ENCODE data around the gene C12orf42.
A peak's percentile ranks its signal among the peaks of the same experiment; 100 is the strongest.

C12orf42 gene

GRCh38 chr12:103423516-103423910 lies 72.3 kb downstream of the C12orf42 start:
- no peak for DNase-seq

- DNase-seq: no peak
Measured at GRCh38 chr12:103422746-103423515, 72.8 kb downstream of the C12orf42 start.

- DNase-seq: no peak
Measured at GRCh38 chr12:103422328-103422727, 73.4 kb downstream of the C12orf42 start.

GRCh38 chr12:103421402-103421801 lies 74.4 kb downstream of the C12orf42 start:
- no peak for DNase-seq

- DNase-seq: no peak
Measured at GRCh38 chr12:103415681-103416080, 80.1 kb downstream of the C12orf42 start.

- DNase-seq: no peak
Measured at GRCh38 chr12:103401421-103401820, 94.3 kb downstream of the C12orf42 start.

- DNase-seq: peak; percentile 27
Measured at GRCh38 chr12:103399986-103400385, 95.8 kb downstream of the C12orf42 start.

DNA sequence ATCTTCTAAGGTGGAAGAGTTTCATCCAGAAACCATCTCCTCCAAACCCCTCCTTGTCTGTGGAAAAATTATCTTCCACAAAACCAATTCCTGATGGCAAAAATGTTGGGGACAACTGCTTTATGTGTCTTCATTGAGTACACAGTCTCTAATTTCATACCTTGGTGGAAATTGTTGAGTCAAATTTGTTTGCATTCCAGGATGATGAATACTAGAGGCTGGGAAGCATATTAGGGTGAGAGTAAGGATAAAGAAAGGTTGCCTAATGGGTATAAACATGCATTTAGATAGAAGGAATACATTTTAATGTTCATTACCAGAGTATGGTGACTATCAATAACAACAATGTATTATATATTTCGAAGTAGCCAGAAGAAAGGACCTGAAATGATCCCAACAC lies 98.2 kb downstream of the C12orf42 start:
- DNase-seq: no peak

- no peak for DNase-seq
Measured at GRCh38 chr12:103392722-103393121, 103.0 kb downstream of the C12orf42 start.

DNA sequence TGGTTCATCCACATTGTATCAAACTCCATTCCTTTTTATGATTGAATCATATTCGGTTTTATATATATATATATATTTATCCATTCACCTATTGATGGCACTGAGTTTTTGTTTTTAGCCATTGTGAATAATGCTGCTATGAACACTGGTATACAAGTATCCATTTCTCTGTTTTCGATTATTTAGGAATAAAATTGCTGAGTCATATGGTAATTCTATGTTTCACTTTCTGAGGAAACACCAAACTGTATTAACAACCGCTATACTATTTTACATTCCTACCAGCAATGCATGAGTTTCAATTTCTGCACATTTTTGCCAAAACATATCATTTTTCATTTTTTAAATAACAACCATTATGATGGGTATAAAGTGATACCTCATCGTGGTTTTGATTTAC lies 104.7 kb downstream of the C12orf42 start:
- DNase-seq: no peak

DNA sequence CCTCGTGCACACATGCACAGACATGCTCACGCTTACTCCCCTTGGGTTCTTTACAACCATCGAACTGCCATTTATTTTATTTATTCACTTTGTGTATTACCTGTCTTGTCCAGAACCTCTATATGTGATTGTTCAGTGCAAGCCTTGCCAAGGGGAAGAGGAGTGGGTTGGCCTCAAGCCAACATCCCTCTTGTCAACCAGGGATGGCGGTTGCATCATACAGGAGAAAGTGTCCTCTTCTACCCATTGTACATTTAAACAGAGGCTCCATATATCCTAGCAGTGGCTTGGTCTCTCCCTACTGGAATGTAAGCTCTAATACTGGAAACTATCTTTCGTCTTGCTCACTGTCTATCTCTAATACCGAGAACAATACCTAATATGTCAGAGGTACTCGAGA lies 108.4 kb downstream of the C12orf42 start:
- DNase-seq: no peak

- no peak for DNase-seq
Measured at GRCh38 chr12:103386451-103386850, 109.3 kb downstream of the C12orf42 start.

GRCh38 chr12:103382736-103383346 lies 112.9 kb downstream of the C12orf42 start:
- no peak for DNase-seq

DNA sequence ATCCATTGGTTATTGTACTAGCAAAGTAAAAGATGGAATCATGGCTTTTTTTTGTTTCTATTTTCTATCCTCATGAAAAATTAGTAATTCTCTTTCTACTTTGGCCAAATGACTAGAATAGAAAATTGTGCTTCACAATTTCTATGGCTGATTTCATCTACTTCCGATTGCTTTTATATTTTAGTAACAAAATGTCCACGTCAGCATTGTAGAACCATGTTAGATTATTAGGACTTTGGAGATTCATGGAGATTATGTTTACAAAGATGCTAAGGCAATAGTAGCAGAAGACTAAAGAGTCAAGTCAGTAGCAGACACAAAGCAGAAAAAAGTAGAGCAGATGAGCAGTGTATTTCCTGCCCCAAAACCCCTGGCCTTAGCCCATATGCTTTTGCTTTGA lies 113.6 kb downstream of the C12orf42 start:
- DNase-seq: no peak

- DNase-seq: no peak
Measured at GRCh38 chr12:103379670-103380069, 116.1 kb downstream of the C12orf42 start.

GRCh38 chr12:103373088-103373523 lies 122.7 kb downstream of the C12orf42 start:
- no peak for DNase-seq

DNA sequence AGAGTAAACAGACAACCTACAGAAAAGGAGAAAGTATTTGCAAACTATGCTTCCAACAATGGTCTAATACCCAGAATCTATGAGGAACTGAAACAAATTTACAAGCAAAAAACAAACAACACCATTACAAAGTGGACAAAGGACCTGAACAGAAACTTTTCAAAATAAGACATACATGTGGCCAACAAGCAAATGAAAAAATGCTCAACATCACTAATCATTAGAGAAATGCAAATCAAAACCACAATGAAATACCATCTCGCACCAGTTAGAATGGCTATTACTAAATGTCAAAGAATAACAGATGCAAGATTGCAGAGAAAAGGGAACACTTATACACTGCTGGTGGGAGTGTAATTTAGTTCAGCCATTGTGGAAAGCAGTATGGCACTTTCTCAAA lies 125.8 kb downstream of the C12orf42 start:
- DNase-seq: no peak

DNA sequence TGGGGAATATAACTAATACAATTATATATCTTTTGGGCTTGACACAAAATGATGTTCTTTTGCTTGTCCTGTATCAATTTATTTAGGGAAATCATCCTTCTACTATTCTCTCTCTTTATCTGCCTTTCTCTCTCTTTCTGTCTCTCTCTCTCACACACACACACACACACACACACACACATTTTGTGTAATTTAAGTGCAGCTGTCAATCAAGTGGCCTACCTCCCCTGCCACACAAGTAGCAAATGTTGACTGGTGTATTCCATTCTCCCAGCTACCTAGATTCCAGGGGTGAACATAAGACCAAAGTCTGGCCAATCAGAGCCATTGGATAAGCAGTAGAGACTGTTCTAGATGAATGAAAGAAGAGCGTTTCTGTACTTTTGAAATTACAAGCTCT lies 127.6 kb downstream of the C12orf42 start:
- DNase-seq: no peak

- no peak for DNase-seq
Measured at GRCh38 chr12:103354403-103354802, 141.4 kb downstream of the C12orf42 start.

DNA sequence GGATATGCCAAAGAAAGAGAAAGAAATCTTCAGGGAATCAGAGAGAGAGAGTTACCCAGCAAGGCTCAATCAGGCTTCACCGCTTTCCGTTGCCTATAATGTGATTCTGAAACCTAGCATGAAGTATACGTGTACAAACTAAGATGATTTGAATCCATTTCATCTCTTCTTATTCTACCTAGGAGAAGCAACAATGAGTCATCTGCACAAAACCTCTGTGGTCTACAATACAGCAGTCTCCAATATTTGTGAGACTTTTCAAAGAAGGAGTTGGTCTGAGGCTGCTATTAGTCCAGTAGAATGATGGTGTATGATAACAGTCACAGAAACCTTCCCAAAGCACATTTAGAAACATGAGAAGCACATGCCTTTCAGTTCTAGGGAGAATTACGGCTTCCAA lies 141.9 kb downstream of the C12orf42 start:
- DNase-seq: no peak

GRCh38 chr12:103350116-103350515 lies 145.7 kb downstream of the C12orf42 start:
- DNase-seq: no peak

DNA sequence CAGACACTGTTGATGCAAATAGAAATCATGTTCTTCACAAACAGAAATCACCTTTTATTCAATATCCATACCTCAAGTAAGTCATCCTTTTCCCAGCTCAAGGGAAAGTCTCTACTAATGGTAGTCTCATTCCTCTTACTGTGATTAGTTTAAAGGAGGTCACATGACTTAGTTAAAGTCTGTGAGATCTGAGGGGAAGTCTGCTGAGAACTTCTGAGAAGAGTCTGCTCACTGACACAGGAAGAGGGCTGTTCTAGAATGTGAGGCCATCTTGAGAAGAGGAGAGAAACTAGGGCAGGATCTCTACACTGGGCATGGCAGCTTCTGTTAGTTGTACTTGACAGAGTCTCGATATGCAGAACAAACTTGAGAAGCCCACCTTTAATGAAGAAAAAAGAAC lies 146.8 kb downstream of the C12orf42 start:
- no peak for DNase-seq

DNA sequence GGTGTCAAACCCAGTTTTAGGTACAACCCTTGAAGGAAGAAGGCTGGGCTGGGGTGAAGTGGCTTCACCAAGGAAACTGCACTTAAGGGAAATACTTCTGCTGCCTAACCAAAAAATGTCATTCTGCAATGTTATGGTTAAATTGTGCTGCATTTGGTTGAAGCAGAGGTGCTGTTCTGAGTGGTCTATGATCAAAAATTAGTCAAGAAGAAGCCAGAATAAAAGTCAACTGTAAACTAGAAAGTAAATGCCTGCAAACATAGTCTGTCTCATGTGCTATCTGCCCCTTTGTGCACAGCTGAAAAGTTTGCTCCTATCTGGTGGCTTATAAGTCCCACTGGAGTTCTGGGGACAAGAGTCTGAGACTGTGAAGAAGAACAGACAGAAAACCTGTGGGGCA lies 158.8 kb downstream of the C12orf42 start:
- no peak for DNase-seq

GRCh38 chr12:103334466-103334865 lies 161.3 kb downstream of the C12orf42 start:
- DNase-seq: no peak

- DNase-seq: no peak
Measured at GRCh38 chr12:103333676-103334075, 162.1 kb downstream of the C12orf42 start.

Measured in SIG-M5 (cell line).